Activated CD4-positive, alpha-beta T cell treated with anti-CD3 and anti-CD28 coated beads, Interleukin-2, amount 50 U/mL, for 48 hours (primary cell): ENCODE results near the gene SMOC2.

ENCODE experiments used
- DNase-seq, 2 experiments: peaks; one replicate each; pipeline ENCODE4 v3.0.0-alpha.2; 2020

SMOC2 gene

DNA sequence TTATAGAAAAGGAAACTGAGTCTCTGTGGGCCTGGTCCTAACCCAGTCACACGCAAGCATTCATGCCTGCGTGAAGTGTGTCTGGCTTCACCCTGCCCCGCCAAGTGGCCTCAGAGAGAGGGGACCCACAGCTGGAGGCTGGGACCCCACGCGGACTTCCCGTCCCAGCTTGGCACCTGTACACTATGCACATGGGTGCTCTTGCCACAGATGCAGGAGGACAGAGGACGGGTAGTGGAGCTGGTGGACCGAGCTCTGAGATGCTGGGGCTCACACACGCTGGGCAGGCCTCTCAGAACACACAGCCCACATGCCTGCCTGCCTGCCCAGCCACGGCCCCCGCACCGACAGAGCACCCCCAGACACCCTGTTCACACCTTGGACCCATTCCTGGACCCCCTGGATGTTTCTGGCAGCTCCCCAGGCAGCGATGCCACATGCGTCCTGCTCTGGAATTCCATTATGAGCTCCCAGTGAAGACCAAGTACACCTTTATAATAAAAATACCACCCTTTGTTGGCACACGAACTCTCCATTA, 24.9 kb upstream of the SMOC2 start:
- no peak for DNase-seq

DNA sequence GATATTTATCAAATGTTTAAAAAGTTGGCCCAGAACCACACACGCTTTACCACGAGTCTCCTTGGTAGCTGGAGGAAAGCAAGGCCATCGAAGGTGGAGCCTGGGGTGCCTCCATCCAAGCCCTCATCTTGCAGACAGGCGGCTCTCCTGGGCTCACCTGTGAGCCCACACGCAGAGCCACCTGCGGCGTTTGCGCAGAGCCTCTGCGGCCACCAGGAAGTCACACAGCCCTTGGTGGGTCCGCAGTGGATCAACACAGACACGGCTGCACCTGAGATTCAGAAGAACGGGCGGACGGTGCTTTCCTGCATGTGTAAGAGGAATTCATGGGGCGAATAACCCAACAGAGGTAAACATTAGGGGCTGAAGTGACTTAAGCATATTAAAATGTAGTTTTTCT, 24.5 kb upstream of the SMOC2 start:
- DNase-seq, result no peak

DNA sequence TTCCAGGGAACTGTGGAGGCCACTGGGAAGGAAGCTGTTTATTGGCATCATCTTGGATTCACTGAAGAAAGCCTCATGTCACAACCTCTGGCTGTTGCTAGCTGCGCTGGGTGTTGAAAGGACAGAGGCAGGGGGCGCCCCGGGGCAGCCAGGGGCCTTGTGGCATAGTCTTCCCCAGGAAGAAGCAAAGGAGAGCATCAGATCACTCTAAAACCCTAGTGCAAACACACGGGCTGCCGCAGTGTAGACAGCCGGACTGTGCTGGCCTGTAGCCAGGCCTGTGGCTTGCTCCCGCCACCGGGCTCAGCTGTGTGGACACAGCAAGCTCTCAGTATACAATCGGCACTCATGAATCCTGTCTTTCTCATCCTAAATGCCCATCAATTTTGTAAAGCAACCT, 23.8 kb upstream of the SMOC2 start:
- no peak for DNase-seq

DNA sequence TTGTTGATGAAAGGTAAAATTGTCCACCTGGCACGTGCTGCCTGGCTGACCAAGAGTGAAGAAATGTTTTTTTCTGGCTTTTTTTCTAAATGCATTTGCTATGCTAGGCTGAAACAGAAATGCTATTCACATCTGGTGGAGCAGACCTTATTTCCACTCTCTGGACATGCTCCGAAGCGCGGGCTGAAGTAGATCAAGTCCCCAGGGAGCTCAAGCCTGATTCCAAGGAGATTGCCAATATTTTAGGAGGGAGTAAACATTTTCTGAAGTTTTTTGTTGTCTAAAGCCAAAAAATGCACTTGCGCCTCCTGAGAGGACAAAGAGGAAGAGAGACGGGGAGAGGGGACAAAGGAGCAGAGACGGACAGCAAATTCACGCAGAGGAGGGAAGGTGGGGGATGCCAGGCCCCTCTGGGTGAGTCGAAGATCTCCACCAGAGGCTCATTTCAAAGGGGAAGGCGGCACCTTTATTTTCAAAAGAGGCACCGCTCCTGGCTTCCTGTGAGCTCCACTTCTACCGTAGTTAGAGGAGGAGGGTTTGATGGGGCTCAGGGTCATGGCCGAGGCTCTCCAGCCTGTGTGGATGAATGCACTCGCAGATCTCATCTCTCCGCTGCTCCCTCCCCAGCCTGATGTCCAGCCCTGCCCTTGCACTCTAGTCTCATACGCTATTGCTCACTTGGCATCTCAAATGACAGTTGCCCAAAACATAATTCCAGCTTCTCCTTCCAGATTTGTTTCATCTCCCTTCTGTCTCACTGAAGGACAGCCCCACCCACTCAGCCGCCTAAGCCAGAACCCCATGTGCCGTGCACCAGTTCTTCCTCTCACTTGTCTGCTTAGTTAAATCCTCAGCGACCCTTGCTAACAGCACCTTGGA, 23.1 kb upstream of the SMOC2 start:
- DNase-seq, result no peak

DNA sequence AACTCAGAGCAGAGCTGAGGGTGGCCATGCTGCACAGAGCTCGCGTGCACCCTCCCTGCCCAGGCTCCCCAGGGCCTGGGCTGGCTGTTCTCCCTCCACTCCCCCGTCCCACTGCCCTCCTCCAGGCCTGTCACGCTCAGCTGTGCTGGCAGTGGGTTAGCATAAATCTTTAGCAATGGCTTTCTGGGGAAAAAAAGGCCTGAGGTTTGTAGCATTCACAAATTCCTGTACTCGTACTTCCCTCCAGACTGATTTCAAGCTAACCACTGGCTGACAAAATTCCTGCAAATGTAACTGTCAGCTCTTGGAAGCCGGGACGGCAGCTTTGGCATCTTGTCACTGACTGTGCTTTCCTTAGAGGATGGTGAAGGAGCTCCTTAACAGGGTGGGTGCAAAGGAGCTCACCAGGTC, 22.3 kb upstream of the SMOC2 start:
- no peak for DNase-seq

DNA sequence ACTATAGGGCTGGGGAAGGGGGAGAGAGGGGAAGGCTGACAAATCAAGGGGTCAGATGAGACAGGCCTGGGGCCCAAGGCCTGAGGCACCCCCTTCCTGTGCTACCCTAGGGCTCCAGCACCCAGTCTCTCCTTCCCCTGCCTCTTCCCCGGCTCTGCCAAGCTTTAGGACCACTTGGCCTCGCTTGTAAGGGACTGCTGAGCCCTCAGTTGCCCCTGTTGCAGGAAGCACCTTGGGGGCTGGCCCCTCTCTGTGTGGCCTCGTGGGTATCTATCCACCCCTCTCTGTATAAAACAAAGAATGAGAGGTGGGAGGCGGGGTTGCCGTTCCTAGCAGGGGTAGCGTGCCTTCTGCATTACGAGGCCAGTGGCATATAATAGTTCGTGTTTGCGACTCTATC, 21.4 kb upstream of the SMOC2 start:
- no peak for DNase-seq

DNA sequence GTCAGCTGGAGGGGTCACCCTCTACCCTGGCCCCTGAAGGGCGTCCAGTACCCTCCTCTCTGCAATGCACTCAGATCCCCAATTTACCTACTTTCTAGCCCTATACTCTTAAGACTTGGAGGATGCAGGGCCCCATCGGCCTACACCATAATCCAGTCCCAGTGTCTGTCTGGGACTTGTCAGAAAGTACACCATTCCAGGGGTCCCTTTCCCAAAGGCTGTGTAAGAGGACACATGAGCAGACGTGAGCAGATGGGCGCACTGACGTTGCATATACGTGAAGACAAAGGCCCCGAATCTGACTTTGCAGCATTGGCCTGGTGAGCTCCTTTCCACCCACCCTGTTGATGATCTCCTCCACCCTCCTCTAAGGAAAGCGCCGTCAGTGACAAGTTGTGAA, 20.9 kb upstream of the SMOC2 start:
- DNase-seq, result no peak

DNA sequence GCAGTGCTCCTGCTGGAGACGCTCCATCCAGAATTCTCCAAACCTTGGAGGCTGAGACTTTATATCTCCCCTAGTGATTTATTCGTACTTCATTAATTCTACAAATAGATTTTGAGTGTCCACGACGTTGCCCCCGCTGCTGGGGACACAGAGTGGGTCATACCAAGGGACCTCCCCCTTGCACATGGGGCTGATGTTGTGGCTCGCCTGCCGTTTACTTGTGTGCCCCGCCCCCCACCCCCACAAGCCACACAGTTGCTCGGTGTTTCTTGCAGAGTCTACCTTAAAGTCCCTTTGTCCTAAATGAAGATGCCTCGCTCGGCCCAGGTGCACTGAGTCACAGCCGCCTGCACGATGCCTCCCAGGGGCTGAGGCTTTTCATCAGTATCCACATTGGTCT, 20.3 kb upstream of the SMOC2 start:
- DNase-seq, result no peak

DNA sequence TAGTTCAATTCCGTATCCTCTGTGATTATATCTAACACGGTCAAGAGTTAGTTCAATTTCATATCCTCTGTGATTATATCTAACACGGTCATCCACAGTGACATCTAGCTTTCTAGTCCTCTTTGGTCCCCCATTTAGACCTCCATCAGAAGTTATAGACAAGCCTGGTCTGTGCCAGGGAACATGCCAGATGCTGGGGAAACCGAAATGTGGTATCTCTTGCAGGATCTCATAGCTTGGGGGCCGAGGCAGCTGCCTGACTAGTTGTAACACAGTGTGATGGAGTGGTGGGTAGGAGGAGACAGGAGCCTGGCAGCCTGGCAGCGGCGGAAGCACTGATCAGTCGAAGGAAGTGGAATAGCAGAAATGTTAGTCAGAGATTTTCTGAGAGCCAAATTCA, 13.8 kb upstream of the SMOC2 start:
- DNase-seq, result no peak

DNA sequence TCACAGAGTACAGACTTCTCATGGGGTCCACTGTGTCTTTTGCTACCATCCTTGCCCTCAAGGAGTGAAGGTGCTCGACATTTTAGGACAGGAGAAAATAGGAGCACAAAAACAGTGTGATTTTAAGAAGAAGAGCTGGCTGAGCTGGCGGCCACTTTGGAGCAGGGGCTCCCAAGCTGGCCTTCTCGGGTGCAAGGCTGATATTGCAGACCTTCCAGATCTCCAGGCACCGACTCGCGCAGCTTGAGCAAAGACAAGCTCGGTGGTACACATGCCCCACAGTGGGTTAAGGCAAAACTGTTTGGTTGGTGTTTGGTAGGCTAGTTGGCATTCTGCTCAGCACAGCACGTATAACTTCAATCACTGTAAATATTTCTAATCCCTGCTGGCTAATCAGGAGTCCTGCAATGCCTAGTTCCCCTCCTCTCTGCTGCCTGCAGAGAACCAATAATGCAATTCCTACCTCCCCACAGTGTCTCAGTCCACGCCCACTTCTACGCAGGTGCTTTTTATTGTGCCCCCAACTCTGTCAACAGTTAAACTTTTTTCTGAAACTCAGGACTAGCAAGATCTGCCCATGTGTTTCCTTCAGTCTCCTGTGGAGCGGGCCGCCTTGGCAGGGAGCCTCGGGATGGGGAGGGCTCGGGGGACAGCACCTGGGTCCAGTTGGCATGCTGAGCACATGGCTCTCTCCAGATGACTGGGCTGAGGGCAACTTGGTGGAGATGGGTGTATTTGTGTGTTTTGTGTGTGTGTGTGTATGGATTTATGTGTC, 12.7 kb upstream of the SMOC2 start:
- no peak for DNase-seq

DNA sequence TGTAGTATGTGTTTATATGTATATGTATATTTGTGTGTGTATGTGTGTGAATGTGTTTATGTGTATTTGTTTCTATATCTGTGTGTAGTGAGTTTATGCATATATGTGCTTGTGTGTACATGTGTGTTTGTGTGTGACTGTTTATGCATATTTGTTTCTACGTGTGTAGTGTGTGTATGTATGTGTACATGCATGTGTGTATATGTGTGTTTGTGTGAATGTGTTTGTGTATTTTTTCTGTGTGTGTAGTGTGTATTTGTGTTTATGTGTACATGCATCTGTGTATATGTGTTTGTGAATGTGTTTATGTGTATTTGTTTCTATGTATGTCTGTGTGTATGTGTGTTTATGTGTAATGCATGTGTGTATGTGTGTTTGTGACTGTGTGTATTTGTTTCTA, 12.1 kb upstream of the SMOC2 start:
- no peak for DNase-seq

DNA sequence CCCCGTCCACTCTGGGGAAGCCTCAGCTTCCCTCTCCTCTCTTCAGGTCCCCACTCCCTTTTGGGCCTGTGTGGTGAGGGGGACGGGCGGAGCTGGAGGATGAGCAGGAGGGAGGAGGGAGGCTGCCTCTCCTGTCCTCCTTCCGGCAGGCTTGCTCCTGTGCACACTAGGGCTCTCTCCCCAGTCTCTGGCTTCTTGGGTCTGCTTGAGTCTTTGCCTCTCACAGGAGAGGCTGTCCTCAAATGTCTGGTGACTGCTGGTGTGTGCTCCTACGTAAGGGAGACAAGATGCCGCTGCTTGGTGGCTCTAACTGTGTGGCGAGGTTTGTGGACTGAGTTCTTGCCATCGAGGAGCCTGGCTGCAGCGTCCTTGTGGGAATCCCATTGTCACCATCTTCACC, 8.8 kb upstream of the SMOC2 start:
- DNase-seq, result no peak

DNA sequence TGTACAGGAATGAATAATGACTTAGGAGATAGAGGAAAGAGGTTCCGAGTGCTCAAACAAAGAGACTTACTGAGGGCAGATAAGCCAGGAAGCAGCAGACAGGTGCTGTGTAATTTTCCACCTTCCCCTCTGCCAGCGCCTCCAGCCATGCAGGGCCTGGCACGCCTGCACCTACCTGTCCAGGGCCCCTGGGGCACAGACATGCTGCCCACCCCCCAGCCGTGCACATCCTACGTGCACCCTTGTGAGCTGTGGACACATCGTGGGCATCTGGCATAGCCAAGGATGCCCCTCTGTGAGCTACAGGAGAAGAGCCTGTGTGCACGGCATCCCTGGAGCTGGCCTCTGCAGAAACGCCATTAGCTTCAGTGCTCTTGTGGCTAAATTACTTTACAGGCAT, 7.1 kb upstream of the SMOC2 start:
- DNase-seq, result no peak

DNA sequence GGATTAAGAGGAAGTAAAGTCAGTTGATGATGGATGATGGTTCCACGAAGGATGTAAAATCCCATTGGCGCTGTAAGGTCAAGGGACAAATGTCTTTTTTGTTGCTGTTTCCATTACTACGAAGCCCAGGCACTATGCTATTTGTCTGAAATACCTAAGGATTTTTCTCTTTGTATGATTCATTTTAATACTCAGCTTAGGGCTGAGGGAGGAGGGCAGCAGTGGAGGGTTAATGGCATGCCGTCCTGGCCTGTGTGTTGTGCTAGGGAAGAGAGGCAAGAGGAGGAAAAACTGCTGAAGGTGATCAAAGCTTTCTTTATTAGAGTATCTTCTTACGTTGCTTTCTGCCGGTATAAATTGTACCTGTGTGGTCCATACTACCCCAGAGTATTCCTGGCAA, 6.5 kb upstream of the SMOC2 start:
- no peak for DNase-seq

DNA sequence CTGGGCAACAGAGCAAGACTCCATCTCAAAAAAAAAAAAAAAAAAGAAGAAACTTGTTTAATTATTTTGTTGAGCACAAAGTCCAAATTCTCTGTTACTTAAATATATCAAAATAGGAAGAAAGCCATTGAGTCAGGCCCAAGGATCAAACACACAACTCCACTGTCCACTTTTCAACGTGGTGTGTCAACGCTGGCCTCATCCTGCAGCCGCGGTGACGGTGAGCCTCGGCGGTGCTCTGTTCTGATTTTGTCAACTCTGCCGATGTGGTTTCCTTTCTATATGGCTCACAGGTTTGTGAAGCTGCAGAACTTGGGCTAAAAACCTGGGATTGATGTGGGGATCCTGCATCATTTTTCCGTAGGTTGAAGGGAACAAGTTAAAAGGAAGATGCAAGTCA, 3.2 kb upstream of the SMOC2 start:
- DNase-seq, result no peak

DNA sequence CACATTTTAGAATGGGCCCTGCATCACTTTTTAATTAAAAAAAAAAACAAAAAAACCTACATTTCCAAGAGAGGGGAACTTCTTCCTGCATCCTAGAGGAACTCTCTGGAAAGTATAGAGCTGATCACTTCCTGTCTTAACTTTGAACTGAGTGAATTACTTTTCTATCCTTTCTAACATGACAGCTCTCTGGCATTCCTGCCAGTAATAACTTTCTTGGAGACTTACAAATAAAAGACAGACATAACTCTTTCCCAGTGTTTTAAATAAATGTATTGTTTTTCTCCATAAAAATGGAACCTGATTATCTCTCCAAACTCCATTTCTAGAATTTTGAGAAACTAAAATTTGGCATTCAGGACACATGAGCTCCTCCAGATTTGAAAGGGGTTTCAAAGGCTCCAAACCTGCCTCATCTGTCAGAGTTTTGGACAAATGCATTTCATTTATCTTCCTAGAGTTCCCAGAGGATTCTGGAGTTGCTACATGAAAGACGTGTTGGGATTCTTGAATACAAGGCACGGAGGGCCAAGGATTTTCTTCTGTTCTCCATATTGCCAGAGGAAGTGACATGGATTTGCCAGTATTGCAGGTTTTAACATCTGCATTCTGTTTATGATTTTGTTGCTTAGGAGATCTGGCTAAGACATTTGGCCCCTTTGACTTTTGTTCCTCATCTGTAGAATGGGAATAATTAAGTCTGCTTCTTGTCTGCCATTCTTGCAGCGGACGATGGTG, 2.0 kb upstream of the SMOC2 start:
- DNase-seq, result no peak

DNA sequence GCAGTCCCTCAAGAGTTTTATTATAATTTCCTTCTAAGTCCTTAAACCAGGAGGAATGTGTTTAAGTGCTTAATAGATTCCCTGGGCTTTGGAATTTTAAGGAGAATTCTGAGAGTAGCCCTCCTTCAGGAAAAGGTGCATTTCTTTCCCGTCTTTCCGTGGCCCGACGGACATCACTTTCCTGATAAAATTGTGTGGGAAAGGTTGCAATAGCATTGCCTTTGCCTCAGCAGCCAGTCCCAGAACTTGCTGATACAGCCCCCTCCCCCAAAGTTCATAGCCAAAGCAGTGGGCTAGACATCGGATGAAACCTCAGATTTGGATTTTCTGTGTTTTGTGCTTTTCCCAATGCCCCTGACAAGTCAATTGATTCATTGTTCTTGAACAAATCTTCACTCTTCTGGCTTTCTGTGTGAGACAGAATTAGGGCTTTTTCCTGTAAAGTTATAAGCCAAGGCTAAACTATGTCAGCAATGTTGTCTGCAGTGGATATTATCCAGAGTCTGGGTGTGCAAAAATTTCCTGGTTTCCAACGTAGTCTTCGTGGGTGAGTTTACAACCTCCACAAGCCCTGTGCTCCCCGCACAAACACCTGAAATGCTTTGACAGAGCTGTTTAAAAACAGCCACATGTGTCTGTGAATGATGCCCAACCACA, 1.1 kb upstream of the SMOC2 start:
- no peak for DNase-seq

DNA sequence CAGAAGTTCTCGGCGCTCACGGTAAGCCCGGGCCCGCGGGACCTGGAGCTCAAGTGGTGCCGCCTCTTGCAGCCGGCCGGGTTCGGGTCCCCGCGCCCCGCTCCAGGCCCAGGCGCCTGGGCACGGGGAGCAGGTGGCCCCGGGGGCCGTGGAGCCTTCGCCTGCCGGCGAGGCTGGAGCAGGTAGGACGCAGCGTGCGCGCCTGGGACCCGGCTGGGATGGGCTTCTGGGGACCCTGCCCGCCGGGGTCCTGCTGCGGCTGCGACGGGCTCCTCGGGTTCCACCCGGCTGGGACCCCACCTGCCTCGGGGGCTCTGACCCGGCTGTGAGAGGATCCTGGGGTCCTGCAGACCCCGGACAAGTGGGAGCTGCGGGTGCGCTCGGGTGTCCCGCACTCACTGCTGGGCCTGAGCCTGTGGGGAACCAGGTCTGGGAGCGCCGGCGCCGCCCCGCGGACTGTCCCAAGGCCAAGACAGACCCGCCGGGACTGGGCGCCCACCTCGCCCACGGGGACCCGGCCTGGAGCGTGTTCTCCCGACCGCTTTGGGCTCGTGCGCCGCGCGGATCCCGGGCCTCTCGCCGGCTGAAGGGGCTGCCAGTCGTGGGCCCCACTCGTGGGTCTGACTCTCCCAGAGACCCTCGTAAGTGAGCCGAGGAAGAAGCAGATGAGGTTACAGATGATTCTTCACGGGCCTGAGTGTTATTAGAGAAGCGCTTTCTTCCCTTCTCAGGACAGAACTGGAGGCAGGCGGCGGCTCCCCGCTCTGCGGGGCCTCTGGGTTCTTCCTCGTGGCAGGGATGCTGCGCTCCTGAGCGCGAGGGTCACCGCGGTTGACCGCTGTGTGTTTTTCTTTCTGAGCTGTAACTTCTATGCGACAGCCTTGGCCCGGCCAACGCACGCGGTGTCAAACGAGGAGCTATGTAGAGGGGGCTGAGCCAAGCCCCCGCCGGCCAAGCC, 729 bp downstream of the SMOC2 start:
- no peak for DNase-seq

DNA sequence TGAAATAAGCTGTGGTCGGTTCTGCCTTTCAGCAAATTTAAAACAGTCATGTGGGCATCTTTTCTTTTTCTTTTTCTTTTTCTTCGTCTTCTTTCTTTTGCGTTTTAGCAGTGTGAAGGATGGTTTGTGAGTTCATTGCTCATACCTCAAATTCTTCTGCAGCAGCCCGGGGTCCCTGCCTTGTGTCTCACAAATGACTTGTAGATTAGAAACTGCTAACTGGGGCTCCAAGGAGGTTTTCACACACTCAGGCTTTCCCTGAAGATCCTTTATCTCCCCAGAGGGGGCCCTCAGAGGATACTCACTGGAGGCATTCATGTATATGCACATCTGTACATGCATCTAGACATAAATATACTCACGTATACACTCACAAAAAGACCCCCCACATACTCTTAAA, 1.7 kb downstream of the SMOC2 start:
- DNase-seq, result no peak

DNA sequence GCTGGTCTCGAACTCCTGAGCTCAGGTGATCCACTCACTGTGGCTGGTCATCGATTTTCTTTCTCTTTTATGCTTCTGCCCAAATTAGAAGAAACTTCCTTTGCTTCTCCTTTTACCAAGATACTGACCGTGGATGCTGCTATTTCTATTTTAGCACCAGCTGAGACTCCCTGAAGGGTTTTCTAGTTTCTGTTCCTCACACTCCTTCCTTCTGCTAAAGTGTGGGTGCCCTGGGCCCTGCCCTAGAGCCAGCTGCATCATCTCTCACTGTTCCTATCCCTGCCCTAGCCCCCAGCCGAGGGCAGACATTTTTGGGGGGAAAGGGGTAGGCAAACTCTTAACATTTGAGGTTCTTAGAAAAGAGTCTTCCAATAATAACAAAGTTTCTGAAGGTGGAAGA, 6.3 kb downstream of the SMOC2 start:
- DNase-seq, result no peak

DNA sequence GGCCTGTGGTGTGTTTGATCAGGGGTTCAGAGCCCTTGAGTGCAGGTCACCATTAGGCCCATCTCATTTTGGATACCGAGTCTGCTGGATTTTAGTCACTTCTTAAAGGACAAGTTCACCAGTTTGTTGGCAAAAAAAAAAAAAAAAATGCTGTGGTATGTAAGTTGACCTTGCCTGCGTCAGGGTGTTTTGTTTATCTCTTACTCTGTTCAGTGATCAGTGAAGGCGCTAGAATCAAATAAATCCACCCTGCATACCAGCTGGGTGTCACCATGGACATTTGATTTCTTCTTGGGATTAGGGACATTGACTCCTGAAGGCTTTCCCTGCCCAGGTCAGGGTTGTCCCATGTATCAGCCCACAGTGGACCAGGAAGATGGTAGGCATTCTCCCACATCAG, 6.7 kb downstream of the SMOC2 start:
- DNase-seq, result no peak
